ENCODE data around the gene CERS2.
"Not testable (repeated sequence)": the region's sequence is repeated elsewhere in the genome, so short reads cannot be mapped to it uniquely, and the experiment has no call there.

The CERS2 gene

DNA sequence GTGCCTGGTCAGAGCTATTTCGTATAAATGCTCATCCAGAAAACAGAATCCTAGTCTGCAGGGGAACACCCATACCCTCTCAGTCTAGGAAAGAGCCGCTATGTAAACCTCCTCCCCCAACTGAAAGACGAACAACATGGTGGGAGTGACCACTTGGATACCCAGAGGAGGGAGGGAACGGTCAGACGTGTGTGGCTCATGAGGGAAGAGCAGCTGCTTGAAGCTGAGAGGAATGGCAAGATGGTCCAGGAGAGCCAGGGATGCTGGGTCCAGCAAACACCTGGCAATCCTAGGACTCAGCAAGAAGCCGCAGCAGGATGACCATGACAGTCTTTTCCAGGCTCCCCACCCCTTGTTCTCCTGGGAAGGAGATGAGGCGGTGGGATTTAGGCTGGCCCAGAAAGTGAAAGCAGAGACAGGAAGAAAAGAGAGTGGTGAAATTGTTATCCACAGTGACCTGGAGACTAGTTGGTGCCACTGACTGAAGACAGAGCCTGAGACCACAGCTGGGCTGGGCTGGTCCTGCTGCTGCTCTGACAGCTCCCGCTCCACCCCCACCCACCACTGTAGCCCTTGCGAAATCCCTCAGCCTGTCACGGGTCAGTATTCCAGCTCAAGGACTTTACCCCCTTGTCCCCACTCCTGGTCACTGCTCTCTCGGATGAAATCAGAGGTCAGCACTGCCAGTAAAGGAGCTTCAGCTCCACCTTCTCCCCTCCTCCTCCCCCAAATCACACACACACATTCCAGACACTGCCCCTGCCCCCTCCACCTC lies 3.6 kb downstream of the CERS2 start:
- no peak for DNase-seq (ENCODE audit: low read depth in 3 of 3)

DNA sequence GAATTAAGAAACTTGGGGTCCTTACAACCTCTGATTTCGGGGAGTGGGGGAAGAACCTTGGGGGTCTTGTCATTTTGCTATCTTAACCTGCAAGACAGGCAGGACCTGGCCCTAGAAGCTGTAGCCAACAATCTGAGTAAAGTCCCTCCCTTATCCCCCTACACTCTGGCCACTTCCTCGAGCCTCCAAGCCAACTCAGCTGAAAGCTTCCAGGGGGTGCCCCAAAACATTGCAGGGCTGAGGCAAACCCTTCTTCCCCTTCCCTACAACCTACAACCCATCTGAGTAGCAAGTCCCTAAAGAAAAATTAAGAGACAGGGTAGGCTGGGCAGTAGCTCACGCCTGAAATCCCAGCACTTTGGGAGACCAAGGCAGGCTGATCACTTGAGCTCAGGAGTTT lies 5.0 kb downstream of the CERS2 start:
- no peak for DNase-seq (ENCODE audit: low read depth in 3 of 3)

DNA sequence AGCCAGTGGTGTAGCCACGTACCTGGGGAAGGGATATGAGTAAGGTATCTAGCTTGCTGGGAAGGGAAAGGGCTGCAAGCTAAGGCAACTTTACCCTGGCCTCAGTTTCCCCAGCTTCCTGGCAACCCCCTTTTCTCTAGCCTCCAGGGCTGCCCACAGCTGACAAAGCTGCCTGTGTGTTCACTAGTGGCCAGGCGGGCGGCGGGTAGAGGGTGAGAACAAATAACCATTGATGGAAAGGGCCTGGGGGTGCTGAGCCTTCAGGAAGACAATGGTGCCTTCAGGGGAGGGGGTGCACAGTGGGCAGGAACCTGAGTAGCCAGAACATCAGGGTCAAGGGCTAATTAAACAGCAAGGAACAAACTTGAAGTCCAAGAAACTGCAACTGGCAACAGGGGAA lies 6.1 kb downstream of the CERS2 start:
- DNase-seq (ENCODE audit: low read depth in 3 of 3): no peak

GRCh38 chr1:150967936-150968335 lies 6.7 kb downstream of the CERS2 start:
- DNase-seq (ENCODE audit: low read depth in 3 of 3): no peak

- no peak for DNase-seq (ENCODE audit: low read depth in 3 of 3)
These were observed 8.6 kb downstream of the CERS2 start for GRCh38 chr1:150966011-150966410.

DNA sequence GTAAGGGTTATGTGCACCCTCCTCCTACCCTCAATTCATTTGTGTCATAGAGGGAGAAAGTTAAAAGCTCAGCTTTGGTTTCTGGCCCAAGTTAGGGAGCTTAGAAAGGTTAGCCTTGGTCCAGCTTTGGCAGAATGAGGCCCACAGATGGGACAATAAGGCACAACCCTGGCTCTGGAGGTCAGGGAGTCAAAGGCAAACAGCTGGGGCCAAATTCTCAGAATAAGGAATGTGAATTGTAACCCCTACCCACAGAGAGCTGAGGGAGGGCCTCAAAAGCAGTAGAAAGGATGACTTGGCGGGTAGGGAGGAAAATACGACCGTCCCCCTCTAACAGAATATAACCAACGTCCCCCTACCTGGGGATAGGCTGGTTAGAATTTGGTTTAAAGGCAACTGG lies 9.0 kb downstream of the CERS2 start:
- no peak for DNase-seq (ENCODE audit: low read depth in 3 of 3)

- no peak for DNase-seq (ENCODE audit: low read depth in 3 of 3)
These were observed 10.5 kb downstream of the CERS2 start for GRCh38 chr1:150964164-150964489.

DNA sequence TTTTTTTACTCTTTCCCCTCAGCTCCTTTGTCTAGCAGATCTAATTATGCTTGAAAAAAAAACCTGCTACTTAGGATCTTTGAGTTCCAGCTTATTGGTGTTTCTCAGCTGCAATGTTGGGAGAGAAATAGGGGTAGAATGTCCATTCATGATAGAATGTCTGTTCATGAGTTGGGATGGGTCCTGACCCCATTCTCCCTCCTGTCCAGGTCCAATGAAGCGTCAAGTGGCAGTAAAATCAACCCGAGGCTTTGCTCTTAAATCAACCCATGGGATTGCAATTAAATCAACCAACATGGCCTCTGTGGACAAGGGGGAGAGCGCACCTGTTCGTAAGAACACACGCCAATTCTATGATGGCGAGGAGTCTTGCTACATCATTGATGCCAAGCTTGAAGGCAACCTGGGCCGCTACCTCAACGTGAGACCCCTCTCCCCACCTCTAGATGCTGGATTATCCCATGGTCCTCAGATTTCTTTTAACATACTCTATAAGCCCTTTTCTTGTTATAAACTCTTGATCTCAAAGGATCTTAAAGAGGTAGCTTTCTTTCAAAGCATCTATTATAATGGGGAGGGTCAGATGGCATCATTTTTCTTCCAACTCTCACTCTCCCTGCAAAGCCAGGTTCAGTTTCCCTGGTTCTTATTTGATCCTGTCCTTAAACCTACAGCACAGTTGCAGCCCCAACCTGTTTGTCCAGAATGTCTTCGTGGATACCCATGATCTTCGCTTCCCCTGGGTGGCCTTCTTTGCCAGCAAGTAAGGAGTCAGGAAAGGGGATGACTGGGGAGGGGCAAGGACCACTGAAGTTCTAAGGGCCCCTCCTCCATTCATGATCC lies 11.1 kb downstream of the CERS2 start:
- DNase-seq (ENCODE audit: low read depth in 3 of 3): no peak

- no peak for DNase-seq (ENCODE audit: low read depth in 3 of 3)
These were observed 12.9 kb downstream of the CERS2 start for GRCh38 chr1:150961756-150962155.

DNA sequence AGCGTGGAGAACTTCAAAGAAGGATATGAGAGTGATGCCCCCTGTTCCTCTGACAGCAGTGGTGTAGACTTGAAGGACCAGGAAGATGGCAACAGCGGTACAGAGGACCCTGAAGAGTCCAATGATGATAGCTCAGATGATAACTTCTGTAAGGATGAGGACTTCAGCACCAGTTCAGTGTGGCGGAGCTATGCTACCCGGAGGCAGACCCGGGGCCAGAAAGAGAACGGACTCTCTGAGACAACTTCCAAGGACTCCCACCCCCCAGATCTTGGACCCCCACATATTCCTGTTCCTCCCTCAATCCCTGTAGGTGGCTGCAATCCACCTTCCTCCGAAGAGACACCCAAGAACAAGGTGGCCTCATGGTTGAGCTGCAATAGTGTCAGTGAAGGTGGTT lies 14.0 kb downstream of the CERS2 start:
- no peak for DNase-seq (ENCODE audit: low read depth in 3 of 3)

DNA sequence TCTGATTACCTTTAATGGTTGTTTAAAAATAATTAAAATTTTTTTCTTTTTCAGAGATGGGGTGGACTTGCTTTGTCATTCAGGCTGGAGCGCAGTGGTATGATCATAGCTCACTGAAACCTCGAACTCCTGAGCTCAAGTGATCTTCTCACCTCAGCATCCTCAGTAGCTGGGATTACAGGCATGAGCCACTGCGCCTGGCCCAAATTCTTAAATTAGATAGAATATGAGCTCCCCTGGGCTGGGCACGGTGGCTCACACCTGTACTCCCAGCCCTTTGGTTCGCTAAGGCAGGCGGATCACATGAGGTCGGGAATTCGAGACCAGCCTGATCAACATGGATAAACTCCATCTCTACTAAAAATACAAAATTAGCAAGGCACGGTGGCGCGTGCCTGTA lies 17.0 kb downstream of the CERS2 start:
- DNase-seq (ENCODE audit: low read depth in 3 of 3): no peak

- DNase-seq (ENCODE audit: low read depth in 3 of 3): no peak
These were observed 19.4 kb downstream of the CERS2 start for GRCh38 chr1:150955280-150955679.

DNA sequence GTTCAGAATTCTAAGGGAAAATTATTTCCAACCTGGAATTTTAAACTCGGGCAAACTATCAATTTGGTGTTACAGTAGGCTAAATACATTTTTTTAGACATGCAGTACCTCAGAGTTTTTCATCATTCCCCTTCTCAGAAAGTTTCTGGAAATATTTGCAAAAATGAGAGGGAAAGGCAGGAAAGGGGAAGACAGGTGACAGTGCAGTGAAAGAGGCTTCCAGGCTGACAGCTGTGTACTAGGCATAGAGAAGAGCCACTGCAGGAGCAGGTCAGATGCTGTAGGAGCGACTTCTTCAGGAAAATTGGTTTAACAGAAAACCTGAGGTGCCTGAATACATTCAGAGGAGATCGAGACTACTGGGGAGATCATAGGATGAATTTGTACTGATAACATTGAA lies 19.9 kb downstream of the CERS2 start:
- DNase-seq (ENCODE audit: low read depth in 3 of 3): no peak

GRCh38 chr1:150944856-150945255 lies 29.8 kb downstream of the CERS2 start:
- DNase-seq (ENCODE audit: low read depth in 3 of 3): no peak

- DNase-seq (ENCODE audit: low read depth in 3 of 3): no peak
These were observed 42.9 kb downstream of the CERS2 start for GRCh38 chr1:150931773-150932172.

GRCh38 chr1:150928775-150929174 lies 45.9 kb downstream of the CERS2 start:
- not testable (repeated sequence) for DNase-seq (ENCODE audit: low read depth in 3 of 3)

- no peak for DNase-seq (ENCODE audit: low read depth in 3 of 3)
These were observed 46.3 kb downstream of the CERS2 start for GRCh38 chr1:150928286-150928685.

- no peak for DNase-seq (ENCODE audit: low read depth in 3 of 3)
These were observed 47.0 kb downstream of the CERS2 start for GRCh38 chr1:150927624-150928023.

- peak; percentile 78 to 88 (median 84) for DNase-seq (ENCODE audit: low read depth in 3 of 3)
These were observed 48.4 kb downstream of the CERS2 start, which contains the start of gene SETDB1 for GRCh38 chr1:150926097-150926741. Gene SETDB1, plus strand, starts transcription at chr1:150926363. Its CDS starts 1,352 bp downstream, at chr1:150927715.

DNA sequence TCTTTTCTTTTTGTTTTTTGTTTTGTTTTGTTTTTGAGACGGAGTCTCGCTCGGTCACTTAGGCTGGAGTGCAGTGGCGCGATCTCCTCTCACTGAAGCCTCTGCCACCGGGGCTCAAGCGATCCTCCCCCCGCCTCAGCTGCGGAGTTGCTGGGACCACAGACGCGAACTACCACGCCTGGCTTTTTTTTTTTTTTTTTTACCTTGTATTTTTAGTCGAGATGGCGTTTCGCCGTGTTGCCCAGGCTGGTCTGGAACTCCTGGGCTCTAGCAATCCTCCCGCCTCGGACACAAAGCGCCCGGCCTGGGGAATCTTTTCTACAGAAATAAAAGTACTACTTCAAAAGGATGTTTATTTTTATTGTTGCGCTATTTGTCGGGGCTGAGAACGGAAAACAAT lies 49.6 kb downstream of the CERS2 start:
- no peak for DNase-seq (ENCODE audit: low read depth in 3 of 3)

DNA sequence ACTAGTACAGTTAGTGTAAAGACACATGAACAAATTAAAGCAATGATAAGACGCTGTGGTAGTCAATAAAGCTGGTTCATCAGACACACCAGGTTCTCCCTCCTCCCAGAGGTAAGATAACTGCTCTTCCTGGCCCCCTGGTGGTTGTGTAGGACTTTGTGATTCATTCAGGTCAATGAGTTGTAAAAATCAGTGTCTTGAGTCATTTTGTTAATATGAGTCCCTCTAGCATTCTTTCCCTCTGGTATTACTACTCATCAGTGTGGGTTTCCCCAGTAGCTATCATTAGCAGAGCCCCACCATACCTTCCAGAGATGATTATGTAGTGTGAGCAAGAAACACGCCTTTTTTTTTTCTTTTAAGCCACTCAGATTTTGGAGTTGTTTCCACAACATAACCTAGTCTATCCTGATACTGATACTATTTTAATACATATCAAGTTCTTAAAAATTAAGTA lies 52.1 kb downstream of the CERS2 start:
- DNase-seq (ENCODE audit: low read depth in 3 of 3): peak; percentile 38 to 74 (median 66)

GRCh38 chr1:150917387-150917786 lies 57.2 kb downstream of the CERS2 start:
- no peak for DNase-seq (ENCODE audit: low read depth in 3 of 3)

Measured in stimulated activated CD4-positive, alpha-beta T cell treated with anti-CD3 and anti-CD28 coated beads, TNF-alpha, amount 100 ng/mL, for 4 hours (primary cell).